Omental fat pad (tissue), 4 donors: ENCODE results near the gene LPGAT1. TPM values are rescaled to one million over a fixed set of nuclear protein-coding genes. Genes with fewer than 3 reads are reported as not detected.

Source experiments
- ATAC-seq: fragments of 150-250 bp; one replicate; pipeline ENCODE4 v1.9.1; 2016; ENCODE audit warnings: mild to moderate bottlenecking, moderate library complexity; ENCODE audit not compliant: low FRiP score
- DNase-seq: peaks from one replicate; pipeline ENCODE4 v3.0.0-alpha.2; 2019; ENCODE audit warnings: low spot score
- CTCF ChIP-seq, 3 donors: fragments of 450-650 bp; IDR thresholded peaks; one replicate each; pipeline ENCODE4 v1.5.1; 2016 to 2017; ENCODE audit warnings: antibody characterized with exemption in 3 of 3, mild to moderate bottlenecking in 3 of 3, moderate library complexity in 2 of 3
- total RNA-seq, 4 donors: library from RNA; depleted of rRNA; stranded (reverse); fragments of >200 nt; gene quantifications; one replicate each; pipeline ENCODE4 v1.1.0, GENCODE V29; 2016

Gene LPGAT1
- total RNA-seq, 4 donors from 2014 or later, result 46.8 to 70.9 (median 48.9) TPM

GRCh38 chr1:211705467-211706091 lies 125.0 kb downstream of the LPGAT1 start:
- DNase-seq, result no peak
- no peak for TF ChIP-seq CTCF (IDR thresholded peaks at IDR 0.05)
- ATAC-seq, result no peak

GRCh38 chr1:211704543-211704942 lies 126.0 kb downstream of the LPGAT1 start:
- ATAC-seq (no peak), DNase-seq (no peak)
- no peak for TF ChIP-seq CTCF (IDR thresholded peaks at IDR 0.05)

- no peak for DNase-seq
- ATAC-seq, result no peak
- TF ChIP-seq CTCF (IDR thresholded peaks at IDR 0.05), result no peak
Observed at GRCh38 chr1:211703812-211704537, 126.6 kb downstream of the LPGAT1 start.

GRCh38 chr1:211701733-211702132 lies 128.8 kb downstream of the LPGAT1 start:
- ATAC-seq, result no peak
- no peak for DNase-seq
- TF ChIP-seq CTCF (IDR thresholded peaks at IDR 0.05), result no peak

- TF ChIP-seq CTCF (IDR thresholded peaks at IDR 0.05), result no peak
- no peak for ATAC-seq
- DNase-seq, result no peak
Observed at GRCh38 chr1:211699059-211699458, 131.5 kb downstream of the LPGAT1 start.

- peak in 1 of 3 donors; percentile 67 for TF ChIP-seq CTCF (IDR thresholded peaks at IDR 0.05)
- ATAC-seq, result peak; percentile 88
- peak; percentile 80 for DNase-seq
Observed at GRCh38 chr1:211698161-211699026, 132.2 kb downstream of the LPGAT1 start.
